CD4-positive, alpha-beta T cell treated with Interferon alpha-2 for 1 hour (primary cell): Measurements from ENCODE around the gene BRINP3.

Experiments used
- DNase-seq, 2 donors: peaks; one replicate each; pipeline ENCODE4 v3.0.0-alpha.2; 2020 to 2022

The BRINP3 gene

DNA sequence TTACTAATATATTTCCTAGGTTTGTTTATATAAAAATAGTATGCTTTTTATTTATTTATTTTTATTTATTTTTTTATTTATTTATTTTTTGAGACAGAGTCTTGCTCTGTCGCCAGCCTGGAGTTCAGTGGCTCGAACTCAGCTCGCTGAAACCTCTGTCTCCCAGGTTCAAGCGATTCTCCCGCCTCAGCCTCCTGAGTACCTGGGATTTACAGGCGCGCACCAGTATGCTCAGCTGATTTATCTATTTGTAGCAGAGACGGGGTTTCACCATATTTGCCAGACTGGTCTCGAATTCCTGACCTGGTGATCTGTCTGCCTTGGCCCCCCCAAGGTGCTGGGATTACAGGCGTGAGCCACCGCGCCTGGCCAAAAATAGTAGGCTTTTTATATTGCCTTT, 33.2 kb downstream of the BRINP3 start:
- no peak for DNase-seq

DNA sequence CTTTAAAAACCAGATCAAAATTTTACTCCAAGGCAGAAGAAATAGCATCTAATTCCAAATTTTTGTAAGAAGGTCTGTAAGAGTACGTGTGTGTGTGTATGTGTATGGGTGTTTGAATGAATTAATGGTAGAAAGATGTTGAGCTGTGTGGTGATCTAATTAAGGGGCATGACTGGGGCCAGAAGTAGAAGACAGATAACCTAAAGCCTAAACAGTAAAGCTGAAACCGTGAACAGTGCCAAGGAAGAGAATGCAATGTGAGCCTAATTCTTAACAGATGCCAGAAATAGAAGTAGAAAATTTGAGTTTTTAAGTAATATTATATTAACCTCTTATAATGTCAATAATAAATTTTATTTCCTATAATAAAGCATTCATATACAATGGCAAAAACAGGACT, 38.2 kb downstream of the BRINP3 start:
- no peak for DNase-seq

DNA sequence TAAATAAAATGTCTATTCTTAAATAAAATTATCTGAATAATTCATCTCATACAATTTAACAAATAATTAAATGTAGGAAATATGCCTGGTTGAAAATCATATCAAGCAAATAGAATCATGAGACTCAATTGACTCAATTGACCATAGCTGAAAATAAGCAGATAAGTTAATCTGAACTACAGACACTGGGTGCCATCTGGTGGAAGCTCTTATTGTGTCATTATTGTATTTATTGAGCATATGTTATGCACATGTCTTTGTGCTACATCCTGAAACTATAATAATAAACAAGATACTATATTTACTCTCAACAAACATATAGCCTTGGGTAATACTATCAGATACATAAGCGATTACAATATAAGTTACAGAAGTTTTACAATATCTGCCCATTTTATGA, 41.0 kb downstream of the BRINP3 start:
- DNase-seq, result no peak

DNA sequence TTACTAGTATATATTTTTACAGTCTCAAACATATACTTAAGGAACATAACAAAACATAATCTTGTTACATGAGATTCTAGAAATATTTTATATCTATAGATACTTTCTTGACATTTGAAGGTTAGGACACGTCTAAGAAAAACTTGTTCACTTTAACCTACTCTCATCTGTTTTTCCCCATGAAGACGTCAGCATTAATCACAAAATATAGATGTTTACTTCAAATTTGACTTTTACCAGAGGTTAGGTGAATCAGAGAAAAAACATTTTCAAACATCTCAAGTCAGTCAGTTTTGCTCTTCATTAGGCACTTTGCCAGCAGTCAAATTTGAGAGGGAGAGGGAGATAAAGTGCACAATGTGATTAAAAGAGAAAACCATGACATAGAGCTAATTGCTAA, 47.7 kb downstream of the BRINP3 start:
- no peak for DNase-seq

DNA sequence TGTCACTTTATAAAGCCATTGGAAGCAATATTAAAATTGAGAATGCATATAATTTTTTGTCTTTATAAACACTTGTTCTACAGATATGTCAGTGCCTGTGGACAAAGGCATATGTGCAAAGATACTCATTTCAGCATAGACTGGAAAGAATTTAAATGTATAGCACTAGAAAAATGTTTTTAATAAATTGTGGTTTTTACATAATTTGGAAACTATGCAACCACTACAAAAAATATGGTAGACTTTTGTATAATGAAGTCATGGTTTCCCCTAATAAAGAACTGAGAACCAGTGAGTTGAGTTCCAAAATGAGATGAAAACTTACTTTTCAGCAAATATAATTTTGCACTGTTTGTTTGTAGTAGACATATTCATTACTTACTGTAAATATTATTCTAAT, 48.5 kb downstream of the BRINP3 start:
- DNase-seq, result no peak

DNA sequence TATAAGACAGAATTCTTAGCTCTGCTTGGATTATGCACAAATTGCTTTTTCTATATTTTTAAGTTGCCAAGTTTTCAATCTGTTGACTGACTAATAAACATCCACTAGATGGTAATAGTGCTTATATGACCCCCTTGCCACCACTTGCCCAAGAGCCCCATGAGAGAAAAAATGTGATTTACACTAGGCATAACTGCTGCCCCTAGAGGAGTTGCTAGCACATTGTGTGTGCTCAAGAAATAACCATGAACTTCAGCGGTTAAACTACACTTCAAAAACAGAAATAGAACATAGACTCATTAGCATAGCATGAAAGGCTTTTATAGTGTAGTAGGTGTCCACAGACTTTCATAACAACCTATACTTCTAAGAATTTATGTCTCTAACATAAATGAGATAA, 61.4 kb downstream of the BRINP3 start:
- no peak for DNase-seq

DNA sequence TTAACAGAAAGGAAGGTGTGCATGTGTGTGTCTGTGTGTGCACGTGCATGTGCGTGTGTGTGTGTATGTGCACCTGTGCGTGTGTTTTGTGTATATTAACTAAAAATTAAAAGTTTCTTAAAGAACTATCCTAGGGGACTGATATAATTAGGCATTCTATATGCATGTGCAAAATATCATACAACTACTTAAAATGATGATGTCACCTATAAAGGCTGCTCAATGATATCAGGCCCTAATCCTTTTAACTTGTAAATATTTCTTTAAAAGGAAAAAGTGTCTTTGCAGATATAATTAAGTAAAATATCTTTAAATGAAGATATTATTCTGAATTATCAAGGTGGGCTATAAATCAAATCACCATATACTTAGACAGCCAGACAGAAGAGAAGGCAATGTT, 64.5 kb downstream of the BRINP3 start:
- no peak for DNase-seq

DNA sequence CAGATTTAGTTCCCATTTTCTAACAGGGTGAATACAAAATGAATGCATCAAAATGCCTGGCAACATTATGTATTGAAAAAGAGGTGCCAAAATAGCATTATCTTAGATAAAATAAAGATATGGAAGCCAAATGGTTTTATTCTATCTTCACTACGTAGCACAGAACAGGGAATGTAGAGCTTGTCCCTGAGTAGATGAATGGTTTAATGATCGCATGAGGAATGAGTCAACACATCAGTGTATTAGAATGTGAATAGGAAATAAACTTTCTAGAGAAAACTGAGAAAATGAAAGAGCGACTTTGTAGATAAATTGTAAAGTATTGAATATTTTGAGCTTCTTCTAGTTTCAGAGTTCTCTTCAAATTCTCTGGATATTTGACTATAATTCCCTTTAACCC, 74.3 kb downstream of the BRINP3 start:
- no peak for DNase-seq

DNA sequence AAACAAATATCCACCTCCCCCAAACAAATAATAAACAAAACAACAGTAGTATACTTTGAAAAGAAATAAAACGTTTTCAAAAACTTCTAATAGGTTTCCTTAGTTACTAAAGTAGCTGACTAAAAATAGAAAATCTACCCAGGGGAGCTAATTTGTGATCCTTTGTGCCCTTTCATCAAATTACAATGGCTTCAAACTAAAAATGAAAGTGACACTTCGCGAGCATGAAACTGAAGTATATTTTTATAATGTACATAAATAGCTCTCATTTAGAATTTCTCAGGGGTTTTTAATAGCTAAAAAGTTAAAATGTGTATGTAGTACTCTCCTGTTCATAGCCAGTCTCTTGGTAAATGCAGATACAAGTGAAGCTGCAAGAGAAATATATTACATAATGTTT, 78.4 kb downstream of the BRINP3 start:
- DNase-seq, result no peak

DNA sequence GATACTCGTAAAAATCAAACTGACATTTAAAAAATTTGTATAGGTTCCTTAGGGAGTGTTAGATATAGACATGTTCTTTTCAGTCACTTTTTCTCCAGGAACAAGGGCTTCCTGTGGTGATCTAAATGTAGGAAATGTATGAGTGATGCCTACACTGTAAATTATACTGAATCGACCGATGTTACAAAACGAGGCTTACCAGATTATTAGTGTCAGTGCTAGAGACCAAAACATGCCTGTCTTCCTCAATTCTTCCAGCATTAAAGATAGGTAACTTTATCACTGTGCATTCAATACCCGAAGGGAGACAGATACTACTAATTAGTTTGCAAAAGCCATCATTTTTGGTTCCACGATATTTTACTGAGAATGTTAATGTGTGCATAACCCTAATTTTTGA, 86.1 kb downstream of the BRINP3 start:
- DNase-seq, result no peak

DNA sequence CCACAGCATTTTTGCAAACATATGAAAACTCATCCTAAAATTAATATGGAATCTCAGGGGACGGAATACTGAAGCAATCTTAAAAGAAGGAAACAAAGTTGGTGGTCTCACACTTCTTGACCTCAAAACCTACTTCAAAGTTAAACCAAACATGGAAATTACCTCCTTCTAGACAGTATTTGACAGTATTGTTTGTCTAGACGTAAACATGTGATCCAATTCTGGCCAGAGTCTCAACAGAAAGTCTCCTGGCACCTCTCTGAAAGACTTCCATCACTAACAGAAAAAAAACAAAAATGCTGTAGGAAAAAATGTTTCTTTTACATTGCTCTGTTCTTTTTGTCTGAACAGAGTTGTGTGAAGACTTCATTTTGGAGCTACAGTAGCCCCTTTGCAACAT, 99.7 kb downstream of the BRINP3 start:
- DNase-seq, result no peak

DNA sequence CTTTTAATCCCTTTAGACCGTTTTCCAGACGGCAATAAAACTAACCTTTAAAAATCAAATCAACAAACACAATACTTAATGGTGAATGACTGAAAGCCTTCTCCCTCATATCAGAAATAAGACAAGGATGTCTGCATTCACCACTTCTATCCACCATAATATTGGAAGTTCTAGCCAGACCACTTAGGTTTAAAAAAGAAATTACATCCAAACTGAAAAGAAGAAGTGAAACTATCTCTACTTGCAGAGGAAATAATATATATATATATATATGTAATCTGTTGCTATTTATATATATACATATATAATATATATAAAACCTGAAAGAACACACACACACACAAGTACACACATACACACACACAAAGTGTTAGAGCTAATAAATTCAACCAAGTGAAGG, 100.4 kb downstream of the BRINP3 start:
- no peak for DNase-seq

DNA sequence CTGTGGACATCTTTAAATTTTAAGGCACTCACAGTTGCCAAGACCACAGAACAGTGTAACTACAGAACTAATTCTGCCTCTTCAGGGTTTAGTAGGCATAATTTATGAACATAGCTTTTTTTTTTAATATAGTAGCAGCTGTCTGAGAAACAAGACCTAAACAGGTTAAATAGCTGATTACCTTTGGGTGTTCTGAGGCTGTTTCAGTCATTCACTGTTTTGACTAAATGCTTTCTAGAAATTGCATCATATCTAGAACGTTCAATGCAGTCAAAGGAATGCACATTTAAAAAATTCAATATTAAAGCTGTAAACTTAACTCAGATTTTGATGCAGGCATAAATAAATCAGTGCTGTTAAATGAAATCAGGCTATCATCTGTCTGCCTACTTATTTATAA, 101.6 kb downstream of the BRINP3 start:
- DNase-seq, result no peak

DNA sequence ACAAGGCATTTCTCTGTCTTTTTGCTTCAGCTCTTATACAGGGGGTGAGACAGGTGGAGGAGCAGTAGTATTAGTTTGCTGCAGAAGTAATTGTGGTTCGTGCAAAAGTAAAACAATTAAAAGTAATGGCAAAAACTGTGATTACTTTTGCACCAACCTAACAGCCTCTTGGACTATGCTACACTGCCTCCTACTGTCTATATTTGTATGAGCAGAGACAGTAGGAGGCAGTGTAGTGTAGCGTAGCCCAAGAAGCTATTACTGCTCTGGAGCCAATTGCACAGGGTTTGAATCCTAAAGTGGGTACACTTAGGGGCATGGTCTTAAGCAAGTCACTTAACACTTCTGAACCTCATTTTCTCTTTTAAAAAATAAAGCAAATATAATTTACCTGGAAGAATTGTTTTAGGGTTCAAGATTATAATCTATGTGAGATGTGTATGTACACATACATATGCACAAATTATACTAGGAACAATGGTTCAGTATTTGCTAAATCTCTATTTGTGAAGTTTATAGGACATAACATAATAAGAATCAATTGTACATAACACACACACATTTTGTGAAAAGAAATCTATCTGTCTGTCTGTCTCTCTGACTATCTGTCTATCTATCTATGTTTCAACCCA, 103.8 kb downstream of the BRINP3 start:
- DNase-seq, result no peak

DNA sequence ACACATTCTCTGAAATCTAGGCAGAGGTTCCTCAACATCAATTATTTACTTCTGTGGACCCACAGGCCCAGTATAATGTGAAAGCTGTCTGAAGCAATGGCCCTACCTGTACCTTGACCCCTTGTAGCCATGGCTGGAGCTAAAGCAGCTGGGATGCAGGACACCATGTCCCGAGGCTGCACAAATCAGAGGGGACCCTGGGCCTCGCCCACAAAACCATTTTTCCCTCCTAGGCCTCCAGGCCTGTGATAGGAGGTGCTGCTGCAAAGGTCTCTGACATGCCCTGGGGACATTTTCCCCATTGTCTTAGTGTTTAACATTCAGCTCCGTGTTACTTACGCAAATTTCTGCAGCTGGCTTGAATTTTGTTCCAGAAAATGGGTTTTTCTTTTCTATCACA, 110.5 kb downstream of the BRINP3 start:
- no peak for DNase-seq

DNA sequence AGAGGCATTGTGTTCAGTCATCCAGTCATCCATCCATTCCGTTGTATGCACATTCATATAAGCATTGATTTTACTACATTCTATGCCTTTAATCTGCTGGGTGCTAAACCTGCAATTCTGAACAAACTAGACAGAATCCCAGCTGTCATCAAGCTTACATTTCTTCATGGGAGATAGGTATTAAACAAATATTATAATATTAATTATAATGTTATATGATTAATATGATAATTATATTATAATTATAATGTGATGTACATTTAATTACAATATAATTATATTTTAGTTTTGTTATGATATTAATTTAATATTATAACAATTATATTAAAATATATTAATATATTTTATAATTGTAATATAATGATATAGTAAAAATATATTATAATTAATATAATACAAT, 112.4 kb downstream of the BRINP3 start:
- no peak for DNase-seq

DNA sequence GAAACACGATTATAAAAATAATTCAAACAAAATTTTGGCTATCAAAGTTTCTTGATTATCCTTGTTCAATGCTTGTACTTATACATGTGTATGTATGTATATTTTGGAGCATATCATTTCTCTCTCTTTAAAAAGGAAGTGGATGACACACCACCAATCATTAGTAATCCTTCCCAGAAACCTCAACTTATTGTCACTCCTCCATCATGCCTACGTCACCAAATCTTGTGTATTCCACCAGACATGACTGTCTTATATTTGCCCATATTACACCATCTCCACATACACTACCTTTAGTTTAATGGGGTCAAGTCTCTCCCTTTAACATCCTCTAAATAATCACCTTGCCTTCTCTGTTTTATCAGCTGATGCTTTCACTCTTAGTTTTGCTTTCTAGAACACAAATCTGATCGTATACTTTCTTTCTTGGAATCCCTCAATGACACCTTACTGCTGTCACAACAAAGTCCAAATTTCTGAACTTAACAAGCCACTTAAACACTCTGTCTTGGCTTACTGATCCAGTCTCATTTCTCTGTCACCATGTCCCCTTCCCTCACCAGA, 124.0 kb downstream of the BRINP3 start:
- DNase-seq, result no peak

DNA sequence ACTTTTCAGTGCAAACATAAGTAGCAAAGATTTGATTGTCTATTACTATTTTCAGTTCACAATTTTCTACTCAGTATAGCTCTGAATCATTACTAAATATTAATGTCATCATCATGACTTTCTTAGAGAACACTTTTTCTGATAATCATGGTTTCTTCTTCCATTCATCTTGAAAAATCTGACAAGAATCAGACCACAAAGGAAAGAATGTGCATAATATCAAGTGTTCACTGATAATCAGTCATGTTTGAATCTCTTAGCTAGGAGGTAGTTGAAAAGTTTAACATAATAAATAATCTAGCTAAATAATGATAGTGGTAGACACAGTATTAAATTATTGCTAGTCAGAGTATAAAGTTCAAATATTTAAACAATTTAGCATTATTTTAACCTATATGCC, 133.2 kb downstream of the BRINP3 start:
- DNase-seq, result no peak

DNA sequence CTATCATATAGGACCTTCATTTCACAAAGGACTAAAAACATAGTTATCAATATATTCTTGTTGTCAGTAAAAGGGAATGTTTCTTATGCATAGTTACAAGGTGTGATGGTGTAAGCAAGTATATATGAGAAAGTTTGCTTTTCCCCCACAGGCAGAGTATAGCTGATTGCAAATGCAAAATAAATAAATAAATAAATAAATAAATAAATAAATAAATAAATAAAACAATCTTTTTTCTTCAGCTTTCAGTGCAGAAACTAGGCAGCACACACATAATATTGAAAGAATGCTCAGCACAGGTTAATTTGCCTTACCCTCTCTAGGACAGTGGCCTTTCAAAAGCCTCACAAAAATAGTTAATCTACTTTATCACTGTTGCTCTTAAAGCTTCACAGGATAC, 138.8 kb downstream of the BRINP3 start:
- DNase-seq, result no peak

DNA sequence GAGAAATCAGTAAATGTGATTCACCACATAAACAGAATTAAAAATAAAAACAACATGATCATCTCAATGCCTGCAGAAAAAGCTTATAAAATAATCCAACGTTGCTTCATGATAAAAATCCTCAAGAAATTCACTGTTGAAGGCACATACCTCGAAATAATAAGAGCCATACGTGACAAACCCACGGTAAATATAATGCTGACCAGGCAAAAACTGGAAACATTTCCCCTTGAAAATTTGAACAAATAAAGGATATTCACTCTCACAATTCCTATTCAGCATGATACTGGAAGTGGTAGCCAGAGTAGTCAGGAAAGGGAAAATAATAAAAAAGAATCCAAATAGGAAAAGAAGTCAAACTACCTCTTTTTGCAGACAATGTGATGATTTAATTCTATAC, 148.8 kb downstream of the BRINP3 start:
- DNase-seq, result no peak

DNA sequence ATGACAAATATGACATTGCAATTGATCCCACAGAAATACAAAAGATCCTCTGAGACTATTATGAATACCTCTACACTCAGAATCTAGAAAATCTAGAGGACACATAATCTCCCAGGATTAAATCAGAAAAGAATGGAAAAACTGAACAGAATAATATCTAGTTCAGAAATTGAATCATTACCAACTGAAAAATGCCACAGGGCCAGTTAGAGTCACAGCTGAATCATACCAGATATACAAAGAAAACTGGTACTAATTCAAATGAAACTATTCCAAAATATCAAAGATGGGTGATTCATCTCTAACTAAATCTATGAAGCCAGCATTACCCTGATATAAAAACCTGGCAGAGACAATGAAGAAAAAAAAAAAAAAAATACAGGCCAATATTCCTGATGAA, 149.3 kb downstream of the BRINP3 start:
- no peak for DNase-seq

DNA sequence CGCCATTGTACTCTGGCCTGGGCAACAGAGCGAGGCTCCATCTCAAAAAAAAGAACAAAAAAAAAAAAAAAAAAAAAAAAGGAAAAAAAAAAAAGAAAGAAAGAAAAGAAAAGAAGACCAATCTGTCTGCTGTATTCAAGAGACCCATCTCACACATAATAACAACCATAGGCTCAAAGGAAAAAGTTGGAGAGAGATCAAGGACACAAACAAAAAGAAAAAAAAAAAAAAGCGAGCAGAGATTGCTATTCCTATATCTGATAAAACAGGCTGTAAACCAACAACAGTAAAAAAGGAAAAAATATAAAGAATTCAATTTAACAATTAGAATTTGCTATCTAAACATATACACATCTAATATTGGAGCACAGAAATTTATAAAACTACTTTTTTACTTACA, 150.4 kb downstream of the BRINP3 start:
- DNase-seq, result no peak

DNA sequence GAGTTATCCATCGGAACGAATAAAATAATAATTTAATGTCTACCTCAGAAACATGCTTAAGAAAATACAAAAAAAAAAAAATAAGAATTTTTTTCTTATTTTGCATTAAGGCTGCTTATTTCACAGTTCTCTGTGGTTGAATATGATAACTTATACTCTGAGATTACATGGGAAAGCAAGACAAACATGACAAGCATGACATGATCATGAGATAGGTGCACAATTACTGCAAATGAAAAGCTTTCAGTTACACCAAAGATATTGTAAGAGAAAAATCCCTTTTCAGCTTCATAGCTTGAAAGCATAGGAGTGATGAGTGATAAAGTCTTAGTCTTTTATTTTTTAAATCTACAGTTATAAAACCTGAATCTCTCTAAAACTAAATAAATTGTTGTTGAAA, 154.1 kb downstream of the BRINP3 start:
- no peak for DNase-seq

DNA sequence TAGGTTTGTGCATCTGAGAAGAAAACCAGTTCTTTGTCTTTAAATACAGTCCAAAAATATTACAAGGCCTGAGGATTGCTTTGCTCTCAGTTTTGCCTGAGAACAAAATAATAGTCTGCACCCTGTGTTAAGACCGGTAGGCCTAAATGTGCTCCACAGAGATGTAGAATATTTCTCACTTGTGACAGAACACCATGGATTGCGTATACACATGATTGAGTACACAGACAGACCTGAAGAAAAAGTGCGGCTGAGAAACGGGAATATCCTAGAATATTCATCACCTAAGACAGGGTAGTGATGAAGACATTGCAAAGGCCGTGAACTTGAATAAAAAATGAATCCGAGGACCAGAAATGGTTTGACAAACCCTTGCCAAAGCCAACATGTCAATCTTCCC, 155.4 kb downstream of the BRINP3 start:
- DNase-seq, result no peak

DNA sequence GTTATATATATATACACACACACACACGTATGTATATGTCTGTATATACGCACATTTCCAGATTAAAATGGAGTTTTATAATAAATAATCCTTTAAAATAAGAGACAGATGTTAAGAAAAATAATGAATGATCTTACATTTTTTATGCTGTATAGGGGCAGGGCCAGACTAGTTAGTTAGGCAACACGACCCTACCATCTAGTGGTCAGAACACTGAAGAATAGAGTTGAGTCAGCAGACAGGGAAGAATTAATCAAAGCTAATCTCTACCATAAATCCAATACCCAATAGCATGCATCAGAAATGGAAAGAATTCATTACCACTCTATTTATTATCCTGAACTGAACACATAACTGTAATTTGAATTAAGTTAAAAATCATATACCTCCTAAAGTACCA, 156.7 kb downstream of the BRINP3 start:
- no peak for DNase-seq

DNA sequence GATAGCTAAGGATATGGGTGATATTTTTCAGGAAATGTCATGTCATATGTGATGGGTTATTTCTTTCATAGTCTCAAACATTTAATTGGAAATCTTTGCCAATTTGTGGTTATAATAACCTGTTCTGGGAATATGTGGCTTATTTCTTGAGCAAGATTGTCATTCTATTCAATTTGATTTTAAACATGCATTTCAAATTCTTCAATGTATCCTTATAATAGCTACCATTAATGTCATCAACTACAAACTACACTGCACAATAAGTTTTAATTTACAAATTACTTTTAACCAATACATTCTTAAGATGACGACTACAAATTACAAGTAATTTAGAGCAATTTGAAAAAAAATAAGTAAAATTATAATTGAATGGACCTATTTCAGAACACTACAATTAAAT, 164.9 kb downstream of the BRINP3 start:
- no peak for DNase-seq
